Trophoblast cell (in vitro differentiated cells and primary cell): ENCODE measurements around the gene MCF2L2.

Experiments used
- DNase-seq, 2 donors: peaks; one replicate each; pipeline ENCODE4 v3.0.0-alpha.2; 2016
- H2AFZ ChIP-seq: 2 replicates; pipeline ENCODE4 v1.6.1; 2013; ENCODE audit warnings: low read length, moderate library complexity, mild to moderate bottlenecking; ENCODE audit not compliant: insufficient read depth, poor library complexity
- H2AK5ac ChIP-seq: 2 replicates; pipeline ENCODE4 v1.6.1; 2013; ENCODE audit warnings: mild to moderate bottlenecking, low read length
- H2BK120ac ChIP-seq: 2 replicates; pipeline ENCODE4 v1.6.1; 2013; ENCODE audit warnings: low read length, mild to moderate bottlenecking, moderate library complexity; ENCODE audit not compliant: insufficient read depth, poor library complexity
- H2BK12ac ChIP-seq: 2 replicates; pipeline ENCODE4 v1.6.1; 2013; ENCODE audit warnings: mild to moderate bottlenecking, low read length, moderate library complexity
- H2BK5ac ChIP-seq: 2 replicates; pipeline ENCODE4 v1.6.1; 2013; ENCODE audit warnings: low read length, low read depth, moderate library complexity, mild to moderate bottlenecking; ENCODE audit not compliant: poor library complexity
- H3K14ac ChIP-seq: 2 replicates; pipeline ENCODE4 v1.6.1; 2013; ENCODE audit warnings: mild to moderate bottlenecking, low read length
- H3K18ac ChIP-seq: 2 replicates; pipeline ENCODE4 v1.6.1; 2013; ENCODE audit warnings: mild to moderate bottlenecking, low read length
- H3K23ac ChIP-seq: 2 replicates; pipeline ENCODE4 v1.6.1; 2013; ENCODE audit warnings: low read length
- H3K27ac ChIP-seq: 2 replicates; pipeline ENCODE4 v1.5.1; 2013; ENCODE audit warnings: low read depth, mild to moderate bottlenecking, inconsistent platforms, low read length, moderate library complexity
- H3K27me3 ChIP-seq: 2 replicates; pipeline ENCODE4 v1.6.1; 2013; ENCODE audit warnings: inconsistent platforms, mild to moderate bottlenecking, low read length, moderate library complexity; ENCODE audit not compliant: insufficient read depth
- H3K36me3 ChIP-seq, 2 experiments: 1 replicate in 1 of 2; 2 replicates in 1 of 2; pipeline ENCODE4 v1.6.1; 2013; ENCODE audit warnings: low read length in 2 of 2, mild to moderate bottlenecking in 2 of 2, moderate library complexity in 1 of 2; ENCODE audit not compliant: insufficient read depth in 2 of 2, control insufficient read depth in 1 of 2
- H3K4ac ChIP-seq: 2 replicates; pipeline ENCODE4 v1.6.1; 2013; ENCODE audit warnings: low read depth, mild to moderate bottlenecking, low read length, moderate library complexity
- H3K4me1 ChIP-seq, 2 experiments: 1 replicate in 1 of 2; 2 replicates in 1 of 2; pipeline ENCODE4 v1.6.1; 2013; ENCODE audit warnings: low read length in 2 of 2, mild to moderate bottlenecking in 2 of 2, moderate library complexity in 1 of 2; ENCODE audit not compliant: insufficient read depth in 2 of 2, control insufficient read depth in 1 of 2
- H3K4me2 ChIP-seq: 2 replicates; pipeline ENCODE4 v1.6.1; 2013; ENCODE audit warnings: inconsistent platforms, mild to moderate bottlenecking, low read length, moderate library complexity
- H3K4me3 ChIP-seq: 2 replicates; pipeline ENCODE4 v1.5.1; 2013; ENCODE audit warnings: mild to moderate bottlenecking, low read depth, low read length, inconsistent platforms
- H3K79me1 ChIP-seq: one replicate; pipeline ENCODE4 v1.6.1; 2013; ENCODE audit warnings: low read length
- H3K79me2 ChIP-seq: 2 replicates; pipeline ENCODE4 v1.6.1; 2013; ENCODE audit warnings: low read length, mild to moderate bottlenecking; ENCODE audit not compliant: control insufficient read depth, insufficient read depth, poor library complexity
- H3K9ac ChIP-seq: 2 replicates; pipeline ENCODE4 v1.6.1; 2013; ENCODE audit warnings: mild to moderate bottlenecking, low read length
- H3K9me3 ChIP-seq: 2 replicates; pipeline ENCODE4 v1.6.1; 2013; ENCODE audit warnings: low read depth, mild to moderate bottlenecking, control low read depth, inconsistent platforms, low read length; ENCODE audit not compliant: insufficient read depth
- H4K12ac ChIP-seq: 2 replicates; pipeline ENCODE4 v1.6.1; 2013; ENCODE audit warnings: low read depth, mild to moderate bottlenecking, low read length, moderate library complexity
- H4K8ac ChIP-seq: 2 replicates; pipeline ENCODE4 v1.6.1; 2013; ENCODE audit warnings: low read depth, mild to moderate bottlenecking, low read length, moderate library complexity
- H4K91ac ChIP-seq: one replicate; pipeline ENCODE4 v1.6.1; 2013; ENCODE audit warnings: low read depth, mild to moderate bottlenecking, low read length, moderate library complexity
- WGBS: extraction: QIAGEN DNeasy Blood & Tissue Kit; methylation state at CpG from one replicate; pipeline ENCODE4 v1.1.7; 2013; ENCODE audit warnings: missing lambda C conversion rate; ENCODE audit not compliant: insufficient read length, insufficient coverage; ENCODE audit errors: extremely low coverage; 5-methylcytosine and 5-hydroxymethylcytosine counted together

Gene MCF2L2

GRCh38 chr3:183354325-183354831 is 74.0 kb downstream of the MCF2L2 start:
- no peak overlapping the region for H3K4me3 ChIP-seq
- H3K27ac ChIP-seq: no peak overlapping the region
- H3K4me2 ChIP-seq: no peak overlapping the region
- no peak overlapping the region for H4K91ac ChIP-seq
- H3K23ac ChIP-seq: no peak overlapping the region
- no peak overlapping the region for H3K18ac ChIP-seq
- no peak overlapping the region for H2BK12ac ChIP-seq
- no peaks in the 10 kb centered on the region for H3K79me2 ChIP-seq
- DNase-seq: no peak
- no peak overlapping the region for H4K12ac ChIP-seq
- no peaks in the 10 kb centered on the region for H3K9me3 ChIP-seq
- H4K8ac ChIP-seq: no peak overlapping the region
- H3K4me1 ChIP-seq: no peaks in the 10 kb centered on the region
- no peak overlapping the region for H3K9ac ChIP-seq
- no peak overlapping the region for H2AFZ ChIP-seq
- H3K36me3 ChIP-seq: no peaks in the 10 kb centered on the region
- no peak overlapping the region for H3K14ac ChIP-seq
- H3K4ac ChIP-seq: no peak overlapping the region
- H2BK120ac ChIP-seq: no peak overlapping the region
- no peak overlapping the region for H2AK5ac ChIP-seq
- no peaks in the 10 kb centered on the region for H3K79me1 ChIP-seq
- no CpG with 5 or more reads among the region's 3 CpGs for WGBS
- H2BK5ac ChIP-seq: no peak overlapping the region
- H3K27me3 ChIP-seq: no peaks in the 10 kb centered on the region

- Histone ChIP-seq H3K4me2 (no peak overlapping the region), H4K12ac (no peak overlapping the region), H2BK12ac (no peak overlapping the region), H2AK5ac (no peak overlapping the region), H3K4me1 (no peaks in the 10 kb centered on the region), H3K79me2 (no peaks in the 10 kb centered on the region), H3K4ac (no peak overlapping the region), H3K14ac (no peak overlapping the region), H4K8ac (no peak overlapping the region), H3K4me3 (no peak overlapping the region), H3K9ac (no peak overlapping the region), H3K18ac (no peak overlapping the region), H3K9me3 (no peaks in the 10 kb centered on the region), H3K23ac (no peak overlapping the region), H3K27ac (no peak overlapping the region), H3K27me3 (no peaks in the 10 kb centered on the region), H2BK120ac (no peak overlapping the region), H2BK5ac (no peak overlapping the region), H2AFZ (no peak overlapping the region), H3K79me1 (no peaks in the 10 kb centered on the region), H3K36me3 (no peaks in the 10 kb centered on the region), H4K91ac (no peak overlapping the region)
- no CpG with 5 or more reads among the region's 7 CpGs for WGBS
- DNase-seq: no peak
These were observed 75.0 kb downstream of the MCF2L2 start for GRCh38 chr3:183353421-183353820.

GRCh38 chr3:183350164-183350563 is 78.3 kb downstream of the MCF2L2 start:
- Histone ChIP-seq H3K79me1 (no peaks in the 10 kb centered on the region), H3K27ac (no peak overlapping the region), H2AFZ (no peak overlapping the region), H4K8ac (no peak overlapping the region), H3K4me3 (no peak overlapping the region), H3K4me2 (no peak overlapping the region), H2AK5ac (no peak overlapping the region), H3K9me3 (no peaks in the 10 kb centered on the region), H4K12ac (no peak overlapping the region), H2BK5ac (no peak overlapping the region), H3K79me2 (no peaks in the 10 kb centered on the region), H3K9ac (no peak overlapping the region), H3K23ac (no peak overlapping the region), H3K36me3 (no peaks in the 10 kb centered on the region), H3K4ac (no peak overlapping the region), H3K14ac (no peak overlapping the region), H4K91ac (no peak overlapping the region), H2BK12ac (no peak overlapping the region), H3K27me3 (no peaks in the 10 kb centered on the region), H3K18ac (no peak overlapping the region), H2BK120ac (no peak overlapping the region), H3K4me1 (no peaks in the 10 kb centered on the region)
- DNase-seq: no peak
- no CpG with 5 or more reads among the region's 3 CpGs for WGBS

GRCh38 chr3:183349421-183350157 is 78.8 kb downstream of the MCF2L2 start:
- no peaks in the 10 kb centered on the region for H3K9me3 ChIP-seq
- no peak overlapping the region for H3K27ac ChIP-seq
- no peak overlapping the region for H4K8ac ChIP-seq
- no peak overlapping the region for H3K4ac ChIP-seq
- H3K79me2 ChIP-seq: no peaks in the 10 kb centered on the region
- H3K4me2 ChIP-seq: no peak overlapping the region
- no peak for DNase-seq
- no peak overlapping the region for H3K23ac ChIP-seq
- H2AFZ ChIP-seq: no peak overlapping the region
- no peak overlapping the region for H2BK12ac ChIP-seq
- no peaks in the 10 kb centered on the region for H3K36me3 ChIP-seq
- no peak overlapping the region for H4K12ac ChIP-seq
- H2BK5ac ChIP-seq: no peak overlapping the region
- no peak overlapping the region for H2AK5ac ChIP-seq
- H3K4me1 ChIP-seq: no peaks in the 10 kb centered on the region
- no peak overlapping the region for H3K9ac ChIP-seq
- H3K27me3 ChIP-seq: no peaks in the 10 kb centered on the region
- no peaks in the 10 kb centered on the region for H3K79me1 ChIP-seq
- no peak overlapping the region for H3K18ac ChIP-seq
- H4K91ac ChIP-seq: no peak overlapping the region
- WGBS: no CpG with 5 or more reads among the region's 8 CpGs
- H2BK120ac ChIP-seq: no peak overlapping the region
- H3K14ac ChIP-seq: no peak overlapping the region
- H3K4me3 ChIP-seq: no peak overlapping the region
